ENCODE data around the gene GYS1.

DNA sequence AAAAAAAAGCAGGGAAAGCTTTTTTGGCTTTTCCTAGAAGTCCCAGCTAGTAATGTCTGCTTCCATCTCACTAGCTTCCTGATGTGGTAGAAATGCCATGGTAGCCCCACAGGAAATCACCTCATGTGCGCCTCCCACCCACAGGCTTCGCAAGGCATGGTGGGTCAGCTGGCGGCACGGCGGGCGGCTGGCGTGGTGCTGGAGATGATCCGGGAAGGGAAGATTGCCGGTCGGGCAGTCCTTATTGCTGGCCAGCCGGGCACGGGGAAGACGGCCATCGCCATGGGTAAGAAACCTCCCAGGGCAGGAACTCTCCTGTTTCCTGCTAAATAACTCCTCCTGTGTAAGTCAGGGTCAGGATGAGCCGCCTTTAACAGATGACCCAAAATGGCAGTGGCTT is 11.0 kb upstream of the GYS1 start:
- TF ChIP-seq, protein P1, sequence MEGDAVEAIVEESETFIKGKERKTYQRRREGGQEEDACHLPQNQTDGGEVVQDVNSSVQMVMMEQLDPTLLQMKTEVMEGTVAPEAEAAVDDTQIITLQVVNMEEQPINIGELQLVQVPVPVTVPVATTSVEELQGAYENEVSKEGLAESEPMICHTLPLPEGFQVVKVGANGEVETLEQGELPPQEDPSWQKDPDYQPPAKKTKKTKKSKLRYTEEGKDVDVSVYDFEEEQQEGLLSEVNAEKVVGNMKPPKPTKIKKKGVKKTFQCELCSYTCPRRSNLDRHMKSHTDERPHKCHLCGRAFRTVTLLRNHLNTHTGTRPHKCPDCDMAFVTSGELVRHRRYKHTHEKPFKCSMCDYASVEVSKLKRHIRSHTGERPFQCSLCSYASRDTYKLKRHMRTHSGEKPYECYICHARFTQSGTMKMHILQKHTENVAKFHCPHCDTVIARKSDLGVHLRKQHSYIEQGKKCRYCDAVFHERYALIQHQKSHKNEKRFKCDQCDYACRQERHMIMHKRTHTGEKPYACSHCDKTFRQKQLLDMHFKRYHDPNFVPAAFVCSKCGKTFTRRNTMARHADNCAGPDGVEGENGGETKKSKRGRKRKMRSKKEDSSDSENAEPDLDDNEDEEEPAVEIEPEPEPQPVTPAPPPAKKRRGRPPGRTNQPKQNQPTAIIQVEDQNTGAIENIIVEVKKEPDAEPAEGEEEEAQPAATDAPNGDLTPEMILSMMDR (IDR thresholded peaks at IDR 0.05), result no peak
- no peak for TF ChIP-seq SIN3A (IDR thresholded peaks at IDR 0.05; ENCODE audit: borderline replicate concordance, insufficient read depth, low read depth, low read length)
- no peak for TF ChIP-seq POLR2AphosphoS5 (IDR thresholded peaks at IDR 0.05; ENCODE audit: low read depth, low read length)
- TF ChIP-seq, protein P2, sequence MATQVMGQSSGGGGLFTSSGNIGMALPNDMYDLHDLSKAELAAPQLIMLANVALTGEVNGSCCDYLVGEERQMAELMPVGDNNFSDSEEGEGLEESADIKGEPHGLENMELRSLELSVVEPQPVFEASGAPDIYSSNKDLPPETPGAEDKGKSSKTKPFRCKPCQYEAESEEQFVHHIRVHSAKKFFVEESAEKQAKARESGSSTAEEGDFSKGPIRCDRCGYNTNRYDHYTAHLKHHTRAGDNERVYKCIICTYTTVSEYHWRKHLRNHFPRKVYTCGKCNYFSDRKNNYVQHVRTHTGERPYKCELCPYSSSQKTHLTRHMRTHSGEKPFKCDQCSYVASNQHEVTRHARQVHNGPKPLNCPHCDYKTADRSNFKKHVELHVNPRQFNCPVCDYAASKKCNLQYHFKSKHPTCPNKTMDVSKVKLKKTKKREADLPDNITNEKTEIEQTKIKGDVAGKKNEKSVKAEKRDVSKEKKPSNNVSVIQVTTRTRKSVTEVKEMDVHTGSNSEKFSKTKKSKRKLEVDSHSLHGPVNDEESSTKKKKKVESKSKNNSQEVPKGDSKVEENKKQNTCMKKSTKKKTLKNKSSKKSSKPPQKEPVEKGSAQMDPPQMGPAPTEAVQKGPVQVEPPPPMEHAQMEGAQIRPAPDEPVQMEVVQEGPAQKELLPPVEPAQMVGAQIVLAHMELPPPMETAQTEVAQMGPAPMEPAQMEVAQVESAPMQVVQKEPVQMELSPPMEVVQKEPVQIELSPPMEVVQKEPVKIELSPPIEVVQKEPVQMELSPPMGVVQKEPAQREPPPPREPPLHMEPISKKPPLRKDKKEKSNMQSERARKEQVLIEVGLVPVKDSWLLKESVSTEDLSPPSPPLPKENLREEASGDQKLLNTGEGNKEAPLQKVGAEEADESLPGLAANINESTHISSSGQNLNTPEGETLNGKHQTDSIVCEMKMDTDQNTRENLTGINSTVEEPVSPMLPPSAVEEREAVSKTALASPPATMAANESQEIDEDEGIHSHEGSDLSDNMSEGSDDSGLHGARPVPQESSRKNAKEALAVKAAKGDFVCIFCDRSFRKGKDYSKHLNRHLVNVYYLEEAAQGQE (IDR thresholded peaks at IDR 0.05; ENCODE audit: insufficient read depth in 1 of 2, low read depth in 2 of 2, low read length in 1 of 2), result no peak

Data from Panc1 (cell line).